ENCODE data around the gene KCTD10. TPM values are rescaled to one million over a fixed set of nuclear protein-coding genes. Genes with fewer than 3 reads are reported as not detected.

KCTD10 gene
- polyA plus RNA-seq, 3 donors = 47.2 to 55.4 (median 55.3) TPM

DNA sequence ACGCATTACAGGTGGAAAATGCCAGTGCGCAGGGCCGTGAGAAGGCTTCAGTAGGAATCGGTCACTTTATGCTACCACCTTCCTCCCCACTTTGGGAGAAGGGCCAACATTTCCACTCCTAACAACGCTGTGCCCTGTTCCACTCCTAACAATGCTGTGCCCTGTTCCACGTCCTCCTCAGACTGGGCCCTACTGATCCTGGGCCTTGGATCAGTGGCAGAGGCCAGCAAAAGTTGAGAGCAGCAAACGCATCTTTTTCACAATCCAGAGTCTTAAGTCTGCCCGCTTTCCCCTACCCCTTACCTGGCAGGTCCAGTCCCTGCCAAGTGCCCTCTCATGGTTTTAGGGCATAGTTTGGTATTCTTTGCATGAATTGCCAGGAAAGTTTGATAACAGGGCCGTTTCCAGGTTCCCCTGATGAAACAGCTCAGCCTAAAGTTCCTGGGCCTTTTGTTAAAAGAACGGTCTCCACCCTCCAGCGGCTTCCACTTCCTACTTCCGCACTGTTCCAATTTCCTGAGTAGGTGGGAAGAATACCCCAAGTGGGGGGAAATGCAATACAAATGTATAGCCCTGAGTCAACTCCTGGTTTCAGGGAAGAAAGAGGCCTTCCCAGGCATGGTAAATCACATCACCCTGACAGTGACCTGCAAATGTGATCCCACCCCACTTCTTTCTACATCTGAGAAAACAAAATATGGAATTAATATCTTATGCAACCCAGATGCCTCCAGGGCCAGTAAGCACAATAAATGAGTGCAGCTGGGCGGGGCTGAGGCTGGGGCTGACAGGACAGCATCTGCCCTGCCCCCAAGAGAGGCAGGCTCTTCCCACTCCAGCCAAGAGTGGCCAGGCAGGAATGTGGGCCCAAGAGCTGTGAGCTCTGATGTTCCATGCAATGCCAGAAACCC is 15.0 kb downstream of the KCTD10 start:
- DNase-seq (ENCODE audit: extremely low read depth in 1 of 11, low read depth in 9 of 11, low spot score in 4 of 11) = peak in 5 of 11 donors; percentile 27 to 66 (median 54)

GRCh38 chr12:109461049-109461845 is 15.9 kb downstream of the KCTD10 start:
- no peak for DNase-seq (ENCODE audit: extremely low read depth in 1 of 11, low read depth in 9 of 11, low spot score in 4 of 11)

- DNase-seq (ENCODE audit: extremely low read depth in 1 of 11, low read depth in 9 of 11, low spot score in 4 of 11) = no peak
Observed at GRCh38 chr12:109460538-109460937, 16.6 kb downstream of the KCTD10 start.

DNA sequence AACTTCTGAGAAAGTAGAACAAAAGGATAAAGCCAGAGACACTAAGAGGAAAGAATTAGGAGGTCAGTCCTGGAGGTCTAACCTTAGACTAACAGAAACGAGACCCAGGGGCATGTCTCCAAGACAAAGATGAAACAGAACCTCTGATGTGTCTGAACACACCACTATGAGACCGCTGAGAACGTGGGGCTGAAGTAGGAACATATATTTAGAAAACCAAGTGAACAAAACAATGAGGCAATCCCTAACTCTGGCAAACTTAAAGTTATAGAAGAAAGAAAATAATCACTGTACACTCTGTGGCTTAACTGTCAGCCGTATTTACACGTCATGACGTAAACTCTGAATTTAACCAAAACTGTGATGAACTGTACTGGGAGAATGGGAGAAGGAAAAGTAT is 17.9 kb downstream of the KCTD10 start:
- DNase-seq (ENCODE audit: extremely low read depth in 1 of 11, low read depth in 9 of 11, low spot score in 4 of 11) = no peak

DNA sequence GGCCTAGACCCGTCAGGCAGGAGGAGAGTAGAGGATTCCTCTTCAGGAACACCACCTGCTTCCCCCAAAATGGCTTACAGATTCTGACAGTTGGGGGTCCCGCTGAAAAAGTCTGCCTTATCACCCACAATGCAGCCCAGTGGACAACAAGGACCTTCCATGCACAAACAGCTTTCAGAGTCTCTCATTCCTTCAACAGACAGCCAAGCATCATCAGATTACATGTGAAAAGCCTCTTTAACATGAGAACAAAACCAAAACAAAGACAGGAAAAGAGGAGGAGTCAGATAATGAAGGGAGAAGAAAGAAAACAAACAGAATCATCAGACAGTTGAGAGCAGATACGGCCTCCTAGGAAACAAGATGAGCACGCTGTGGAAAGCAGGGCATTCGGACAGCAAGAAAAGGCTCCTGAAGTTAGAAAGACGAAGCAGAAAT is 18.3 kb downstream of the KCTD10 start:
- DNase-seq (ENCODE audit: extremely low read depth in 1 of 11, low read depth in 9 of 11, low spot score in 4 of 11) = peak in 2 of 11 donors; percentile 29 to 35

GRCh38 chr12:109458086-109458485 is 19.0 kb downstream of the KCTD10 start:
- no peak for DNase-seq (ENCODE audit: extremely low read depth in 1 of 11, low read depth in 9 of 11, low spot score in 4 of 11)

- DNase-seq (ENCODE audit: extremely low read depth in 1 of 11, low read depth in 9 of 11, low spot score in 4 of 11) = no peak
Observed at GRCh38 chr12:109455706-109456105, 21.4 kb downstream of the KCTD10 start.

GRCh38 chr12:109452489-109452888 is 24.6 kb downstream of the KCTD10 start:
- DNase-seq (ENCODE audit: extremely low read depth in 1 of 11, low read depth in 9 of 11, low spot score in 4 of 11) = no peak

- DNase-seq (ENCODE audit: extremely low read depth in 1 of 11, low read depth in 9 of 11, low spot score in 4 of 11) = no peak
Observed at GRCh38 chr12:109451400-109451799, 25.7 kb downstream of the KCTD10 start.

DNA sequence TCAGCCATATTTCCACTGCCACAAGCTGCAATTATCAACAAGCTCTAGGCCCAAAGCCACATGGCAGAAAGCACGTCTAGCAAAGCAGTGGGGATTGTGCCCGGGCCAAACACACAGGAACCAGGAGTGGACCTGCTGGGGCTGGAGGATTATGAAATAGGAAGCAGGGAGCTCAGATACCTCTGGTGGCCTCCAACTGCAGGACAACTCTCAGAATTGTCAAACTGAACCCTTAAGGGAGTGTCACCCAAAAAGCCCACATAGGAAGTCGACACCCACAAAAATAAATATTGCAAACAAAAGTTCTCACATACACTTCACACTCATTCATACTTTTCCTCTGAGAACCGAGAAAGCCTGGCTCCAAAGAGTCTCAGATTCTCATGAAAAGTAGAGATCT is 26.1 kb downstream of the KCTD10 start:
- DNase-seq (ENCODE audit: extremely low read depth in 1 of 11, low read depth in 9 of 11, low spot score in 4 of 11) = no peak

DNA sequence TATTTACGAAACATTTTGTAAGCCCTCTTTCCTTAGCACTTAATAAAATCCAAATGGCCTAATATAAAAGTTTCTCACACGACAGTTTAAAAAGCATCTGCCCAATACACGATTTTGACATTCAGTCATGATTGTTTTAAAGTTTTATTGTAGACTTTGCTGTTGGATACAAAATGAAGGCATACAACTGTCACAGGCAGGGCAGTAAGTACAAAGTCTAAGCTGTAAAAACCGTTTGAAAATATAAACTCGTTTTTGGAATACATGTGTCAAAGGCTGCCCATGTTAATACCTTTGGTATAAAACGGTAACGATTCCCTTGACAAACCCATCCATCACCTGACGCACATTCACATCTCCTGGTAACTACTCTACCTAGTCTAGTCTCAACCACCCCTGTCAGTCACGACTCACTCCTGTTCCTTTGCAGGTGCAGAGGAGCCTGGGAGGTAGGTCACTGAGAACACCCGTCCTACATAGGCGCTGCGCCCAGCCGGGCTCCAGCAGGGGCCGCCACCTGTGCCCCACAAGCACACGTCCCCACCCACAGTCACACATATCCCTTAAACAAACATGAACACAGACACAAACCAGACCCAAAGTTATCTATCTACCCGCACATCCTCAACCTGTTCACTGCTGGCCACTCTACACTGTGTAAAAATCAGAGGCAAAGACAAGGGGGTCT is 27.1 kb downstream of the KCTD10 start:
- no peak for DNase-seq (ENCODE audit: extremely low read depth in 1 of 11, low read depth in 9 of 11, low spot score in 4 of 11)

GRCh38 chr12:109448707-109449390 is 28.3 kb downstream of the KCTD10 start:
- no peak for DNase-seq (ENCODE audit: extremely low read depth in 1 of 11, low read depth in 9 of 11, low spot score in 4 of 11)

DNA sequence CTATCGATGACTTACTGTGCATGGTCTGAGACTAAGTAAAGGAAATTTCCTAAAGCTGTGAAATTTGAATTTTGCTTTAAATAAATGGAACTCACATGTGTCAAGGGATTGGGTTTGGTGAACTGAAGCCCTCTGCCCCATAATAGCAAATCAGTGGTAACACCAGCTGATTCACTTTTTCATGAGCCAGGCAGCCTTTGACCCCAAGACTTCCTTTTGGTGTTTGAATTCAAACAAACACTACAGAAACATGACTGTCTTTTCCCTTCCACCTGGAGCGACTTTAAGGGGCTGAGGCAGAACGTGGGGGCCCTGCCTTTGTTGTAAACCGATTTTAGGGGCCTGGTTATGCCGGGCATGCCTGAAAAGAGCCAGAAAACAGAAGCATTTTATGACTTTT is 28.8 kb downstream of the KCTD10 start:
- DNase-seq (ENCODE audit: extremely low read depth in 1 of 11, low read depth in 9 of 11, low spot score in 4 of 11) = no peak

GRCh38 chr12:109447482-109447881 is 29.6 kb downstream of the KCTD10 start:
- DNase-seq (ENCODE audit: extremely low read depth in 1 of 11, low read depth in 9 of 11, low spot score in 4 of 11) = no peak

DNA sequence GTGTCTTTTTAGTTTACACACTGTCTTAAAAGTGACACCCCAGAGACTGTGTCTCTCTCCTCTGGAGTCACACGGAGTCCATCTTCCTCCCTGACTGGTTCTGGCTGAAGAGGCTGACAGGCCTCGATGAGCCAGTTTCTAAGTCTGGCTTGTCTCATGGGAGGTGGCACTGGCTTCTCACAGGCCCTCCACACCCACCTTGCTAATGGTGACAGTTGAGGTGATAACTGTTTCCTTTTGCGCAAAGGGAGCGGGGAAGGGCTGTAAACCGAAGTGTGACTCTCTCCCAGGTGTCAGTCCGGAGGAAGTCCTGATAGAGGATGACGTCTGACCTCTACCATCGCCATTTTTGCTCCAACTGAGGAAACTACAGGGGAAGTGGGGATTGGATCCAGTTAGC is 30.2 kb downstream of the KCTD10 start:
- no peak for DNase-seq (ENCODE audit: extremely low read depth in 1 of 11, low read depth in 9 of 11, low spot score in 4 of 11)

DNA sequence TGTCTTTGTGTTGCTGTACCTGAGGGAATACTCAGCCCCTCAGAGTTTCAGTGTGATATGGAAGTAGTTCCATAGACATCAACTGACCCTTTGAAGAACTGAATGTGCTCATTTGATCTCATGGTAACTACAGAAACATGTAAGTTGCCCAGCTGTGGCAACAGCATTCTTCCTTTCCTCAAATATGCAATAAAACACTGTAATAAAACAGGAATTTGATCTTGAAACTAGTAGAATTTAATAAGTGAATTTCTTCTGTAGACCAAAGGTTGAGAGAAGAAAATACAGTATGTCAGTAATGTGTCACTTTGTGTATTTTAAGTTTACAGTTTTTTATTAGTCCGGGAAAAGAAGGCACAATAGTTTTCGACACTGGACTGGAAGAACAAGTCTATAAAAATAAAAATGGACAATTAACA is 31.9 kb downstream of the KCTD10 start:
- DNase-seq (ENCODE audit: extremely low read depth in 1 of 11, low read depth in 9 of 11, low spot score in 4 of 11) = no peak

- no peak for DNase-seq (ENCODE audit: extremely low read depth in 1 of 11, low read depth in 9 of 11, low spot score in 4 of 11)
Observed at GRCh38 chr12:109444259-109444658, 32.8 kb downstream of the KCTD10 start.

GRCh38 chr12:109443794-109444193 is 33.3 kb downstream of the KCTD10 start:
- DNase-seq (ENCODE audit: extremely low read depth in 1 of 11, low read depth in 9 of 11, low spot score in 4 of 11) = no peak

Measured in renal cortex interstitium (tissue), 11 donors.